Uterus (tissue), 2 donors: ENCODE data around the gene CYP2C9.

ENCODE experiments used
- CTCF ChIP-seq, 4 experiments: fragments of 200-600 bp in 2 of 4; fragments of 450-650 bp in 2 of 4; sonication (generic) in 2 of 4; IDR thresholded peaks; one replicate each; pipeline ENCODE4 v1.5.1; 2016 to 2019; ENCODE audit warnings: antibody characterized with exemption in 4 of 4, mild to moderate bottlenecking in 2 of 4, moderate library complexity in 1 of 4
- POLR2A ChIP-seq, 2 donors: fragments of 450-650 bp; IDR thresholded peaks; one replicate each; pipeline ENCODE4 v1.6.1; 2016; ENCODE audit warnings: antibody characterized with exemption in 2 of 2, mild to moderate bottlenecking in 1 of 2, moderate library complexity in 1 of 2

DNA sequence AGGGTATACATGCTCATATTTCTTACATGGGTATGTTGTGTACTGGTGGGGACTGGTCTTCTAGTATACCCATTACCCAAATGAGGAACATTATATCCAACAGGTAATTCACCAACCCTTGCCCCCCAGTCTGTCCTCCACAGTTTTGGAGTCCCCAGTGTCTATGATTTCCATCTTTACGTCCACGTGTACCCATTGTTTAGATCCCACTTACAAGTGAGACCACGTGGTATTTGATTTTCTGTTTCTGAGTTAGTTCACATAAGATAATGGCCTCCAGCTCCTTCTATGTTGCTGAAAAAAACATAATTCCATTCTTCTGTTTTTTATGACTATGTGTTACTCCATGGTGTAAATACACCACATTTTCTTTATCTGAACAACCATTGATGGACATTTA, 49.3 kb upstream of the CYP2C9 start:
- TF ChIP-seq CTCF (IDR thresholded peaks at IDR 0.05): no peak
- no peak for TF ChIP-seq POLR2A (IDR thresholded peaks at IDR 0.05)
